Liver (tissue), 3 donors: ENCODE data around the gene PDIA4.

ENCODE experiments used
- ATF3 ChIP-seq: IDR thresholded peaks from 2 replicates; pipeline ENCODE4 v1.6.1; 2016; ENCODE audit warnings: antibody characterized with exemption
- CTCF ChIP-seq: fragments of 150-350 bp; IDR thresholded peaks from 2 replicates; pipeline ENCODE4 v1.5.1; 2017; ENCODE audit warnings: improper control_type of control experiment, low read depth, low read length; ENCODE audit not compliant: missing input control
- EGR1 ChIP-seq, 2 donors: IDR thresholded peaks; 2 replicates each; pipeline ENCODE4 v1.6.1; 2016 to 2018; ENCODE audit warnings: antibody characterized with exemption in 2 of 2, low read depth in 2 of 2
- FOXA1 ChIP-seq: IDR thresholded peaks from 2 replicates; pipeline ENCODE4 v1.6.1; 2016; ENCODE audit warnings: antibody characterized with exemption
- GABPA ChIP-seq, 2 donors: IDR thresholded peaks in 1 of 2; conservative IDR thresholded peaks in 1 of 2; 2 replicates each; pipeline ENCODE4 v1.6.1; 2016; ENCODE audit warnings: antibody characterized with exemption in 2 of 2, mild to moderate bottlenecking in 1 of 2, moderate library complexity in 1 of 2
- HNF4A ChIP-seq, 2 donors: conservative IDR thresholded peaks; 2 replicates each; pipeline ENCODE4 v1.6.1; 2016; ENCODE audit warnings: antibody characterized with exemption in 2 of 2, mild to moderate bottlenecking in 2 of 2
- HNF4G ChIP-seq: IDR thresholded peaks from 2 replicates; pipeline ENCODE4 v1.6.1; 2016; ENCODE audit warnings: antibody characterized with exemption
- MAX ChIP-seq: IDR thresholded peaks from 2 replicates; pipeline ENCODE4 v1.6.1; 2016; ENCODE audit warnings: antibody characterized with exemption
- RAD21 ChIP-seq, 2 donors: IDR thresholded peaks; 2 replicates each; pipeline ENCODE4 v1.6.1; 2016; ENCODE audit warnings: antibody characterized with exemption in 2 of 2, mild to moderate bottlenecking in 2 of 2
- REST ChIP-seq: IDR thresholded peaks from 2 replicates; pipeline ENCODE4 v1.6.1; 2016; ENCODE audit warnings: antibody characterized with exemption, mild to moderate bottlenecking
- SP1 ChIP-seq: IDR thresholded peaks from 2 replicates; pipeline ENCODE4 v1.6.1; 2018; ENCODE audit warnings: antibody characterized with exemption, mild to moderate bottlenecking
- TAF1 ChIP-seq: conservative IDR thresholded peaks from 2 replicates; pipeline ENCODE4 v1.6.1; 2016; ENCODE audit warnings: antibody characterized with exemption, mild to moderate bottlenecking
- YY1 ChIP-seq: IDR thresholded peaks from 2 replicates; pipeline ENCODE4 v1.6.1; 2016; ENCODE audit warnings: antibody characterized with exemption, mild to moderate bottlenecking
- ZBTB33 ChIP-seq: IDR thresholded peaks from 2 replicates; pipeline ENCODE4 v1.6.1; 2016; ENCODE audit warnings: antibody characterized with exemption
- donor health status: healthy.
- donor health status: healthy.

- TF ChIP-seq CTCF (no peak), MAX (no peak), TAF1 (no peak), SP1 (no peak), YY1 (no peak), RAD21 (IDR thresholded peaks at IDR 0.05) (no peak), GABPA (IDR thresholded peaks at IDR 0.05 in 1 of 2, conservative IDR thresholded peaks at IDR 0.05 in 1 of 2) (no peak), FOXA1 (no peak), REST (no peak), EGR1 (IDR thresholded peaks at IDR 0.05; ENCODE audit: low read depth in 2 of 2) (no peak), HNF4G (no peak), HNF4A (conservative IDR thresholded peaks at IDR 0.05) (no peak), ATF3 (no peak), ZBTB33 (no peak)
Observed at GRCh38 chr7:148991536-148991935, 36.8 kb downstream of the PDIA4 start.
